AG20443 (cell line): ENCODE data around the gene UBE2E2.

ENCODE experiments used
- DNase-seq: peaks from one replicate; pipeline ENCODE4 v3.0.0; 2012; ENCODE audit warnings: low spot score, mixed read lengths

UBE2E2 gene

DNA sequence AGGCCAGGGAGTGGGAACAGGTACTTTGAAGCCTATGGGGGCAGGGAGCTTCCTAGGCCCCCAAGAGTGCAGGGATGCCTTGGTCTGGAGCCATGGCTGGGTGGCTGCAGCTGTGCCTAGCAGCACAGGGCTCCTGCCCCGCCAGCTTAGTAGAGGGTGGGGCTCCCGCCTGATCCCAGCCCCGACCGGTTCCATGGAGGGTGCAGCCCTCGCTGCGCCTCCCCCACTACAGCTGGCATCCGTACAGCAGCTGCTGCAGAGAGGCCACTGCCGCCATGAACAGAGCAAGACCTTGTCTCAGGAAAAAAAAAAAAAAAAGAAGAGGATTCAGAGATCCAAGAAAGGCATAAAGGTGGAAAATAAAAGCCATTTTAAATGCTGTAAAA, 277.2 kb downstream of the UBE2E2 start:
- no peak for DNase-seq

- no peak for DNase-seq
These were observed 278.0 kb downstream of the UBE2E2 start for GRCh38 chr3:23481011-23481615.

GRCh38 chr3:23481616-23482278, 278.6 kb downstream of the UBE2E2 start:
- DNase-seq, result no peak

DNA sequence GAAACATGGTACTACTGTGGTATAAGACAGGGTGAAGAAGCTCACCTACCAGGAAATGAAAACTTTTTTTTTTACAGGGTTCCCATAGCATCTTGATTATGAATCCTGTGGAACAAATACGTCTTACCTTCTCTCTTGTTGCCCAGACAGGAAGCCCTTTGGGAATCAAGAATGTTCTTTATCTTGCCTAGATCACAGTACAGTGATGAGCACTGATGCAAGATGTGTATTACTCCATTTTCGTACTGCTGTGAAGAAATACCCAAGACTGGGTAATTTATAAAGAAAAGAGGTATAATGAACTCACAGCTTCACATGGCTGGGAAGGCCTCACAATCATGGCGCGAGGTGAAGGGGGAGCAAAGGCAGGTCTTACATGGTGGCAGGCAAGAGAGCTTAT, 281.3 kb downstream of the UBE2E2 start:
- DNase-seq, result no peak

DNA sequence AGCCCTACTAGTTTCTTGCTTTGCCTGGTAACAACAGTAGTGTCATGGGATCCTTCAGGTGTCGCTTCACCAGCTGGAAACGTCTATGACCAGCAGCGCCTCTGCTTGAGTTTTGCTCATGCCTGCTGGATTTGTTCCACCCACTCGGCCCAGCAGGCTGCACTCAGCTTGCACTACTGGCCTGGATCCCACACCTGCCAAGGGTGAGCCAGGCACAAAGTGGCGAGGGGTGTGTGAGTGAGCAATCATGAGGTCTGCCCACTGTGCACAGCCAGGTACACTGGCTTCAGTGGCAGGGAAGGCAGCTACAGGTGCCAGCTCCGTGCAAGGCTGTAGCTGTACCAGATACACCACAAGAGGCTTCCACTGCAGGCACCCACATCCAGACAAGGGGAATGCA, 282.8 kb downstream of the UBE2E2 start:
- no peak for DNase-seq

DNA sequence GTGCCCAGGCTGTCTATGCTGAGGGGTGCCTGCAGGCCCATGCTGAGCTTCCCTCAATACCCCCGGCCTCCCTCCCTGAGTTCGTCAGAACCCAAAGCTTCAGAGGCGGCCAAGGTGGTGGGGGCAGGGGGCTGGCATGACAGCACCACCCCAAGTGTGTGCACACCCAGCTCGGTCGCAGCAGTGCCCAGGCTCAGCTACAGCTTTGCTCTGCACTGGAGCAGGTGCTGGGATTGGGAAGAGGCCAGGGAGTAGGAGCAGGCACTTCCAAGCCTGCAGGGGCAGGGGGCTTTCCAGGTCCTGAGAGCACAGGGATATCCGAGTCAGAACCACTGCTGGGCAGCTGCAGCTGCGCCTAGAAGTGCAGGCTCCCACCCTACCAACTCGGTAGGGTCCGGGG, 283.9 kb downstream of the UBE2E2 start:
- DNase-seq, result no peak

DNA sequence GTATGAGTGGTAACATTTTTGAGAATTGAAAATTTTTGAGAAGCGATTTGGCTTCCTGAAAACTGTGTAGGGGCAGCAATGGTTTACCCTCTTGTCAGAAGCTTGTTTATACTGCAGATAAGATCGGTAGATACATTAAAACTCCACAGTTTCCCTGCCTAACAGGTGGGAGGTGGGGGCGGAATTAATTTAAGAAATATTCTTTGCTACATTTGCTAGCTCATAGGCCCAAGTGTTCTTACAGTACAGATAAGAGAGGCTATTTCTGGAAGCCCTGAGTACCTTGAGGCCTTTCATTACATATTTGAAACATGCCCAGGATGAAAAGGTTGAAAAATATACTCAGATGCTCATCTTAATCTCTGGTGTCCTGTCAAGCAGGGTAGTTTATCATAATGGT, 285.5 kb downstream of the UBE2E2 start:
- DNase-seq, result no peak

DNA sequence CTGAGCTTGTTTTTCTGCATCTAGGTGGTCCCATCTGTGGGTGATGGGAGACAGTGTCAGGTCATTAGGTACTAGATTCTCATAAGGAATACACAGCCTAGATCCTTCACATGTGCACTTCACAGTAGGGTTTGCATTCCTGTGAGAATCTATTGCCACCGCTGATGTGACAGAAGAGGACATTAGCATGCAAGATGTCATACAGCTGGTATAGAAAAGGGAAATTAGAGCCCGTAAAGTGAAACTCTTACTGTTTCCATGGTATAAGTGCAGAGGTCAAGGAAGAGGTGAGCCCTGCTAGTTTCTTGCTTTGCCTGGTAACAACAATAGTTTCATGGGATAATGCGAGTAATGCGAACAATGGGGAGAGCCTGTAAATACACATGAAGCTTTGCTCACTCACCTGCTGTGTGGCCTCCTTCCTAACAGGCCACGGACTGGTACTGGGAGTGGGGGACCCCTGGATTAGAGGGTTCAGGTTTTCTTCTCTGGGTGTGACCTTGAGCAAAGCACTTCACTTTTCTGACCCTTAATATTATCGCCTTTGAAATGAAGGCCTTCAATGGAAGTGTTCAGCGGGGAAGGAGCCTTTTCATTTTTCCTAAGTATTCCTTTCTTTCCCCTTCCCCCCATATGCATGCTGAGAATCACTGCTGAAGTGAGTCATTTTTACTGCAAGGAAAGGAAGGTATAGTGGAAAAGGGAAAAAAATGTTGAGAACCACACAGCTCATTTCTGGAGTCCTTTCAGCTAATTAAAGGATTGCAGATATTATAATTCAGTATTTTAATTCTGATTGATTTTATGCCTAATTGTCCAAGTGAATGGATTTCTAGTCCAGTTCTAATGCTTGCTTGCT, 286.4 kb downstream of the UBE2E2 start:
- no peak for DNase-seq

GRCh38 chr3:23490459-23490858, 287.3 kb downstream of the UBE2E2 start:
- peak; percentile 35 for DNase-seq

DNA sequence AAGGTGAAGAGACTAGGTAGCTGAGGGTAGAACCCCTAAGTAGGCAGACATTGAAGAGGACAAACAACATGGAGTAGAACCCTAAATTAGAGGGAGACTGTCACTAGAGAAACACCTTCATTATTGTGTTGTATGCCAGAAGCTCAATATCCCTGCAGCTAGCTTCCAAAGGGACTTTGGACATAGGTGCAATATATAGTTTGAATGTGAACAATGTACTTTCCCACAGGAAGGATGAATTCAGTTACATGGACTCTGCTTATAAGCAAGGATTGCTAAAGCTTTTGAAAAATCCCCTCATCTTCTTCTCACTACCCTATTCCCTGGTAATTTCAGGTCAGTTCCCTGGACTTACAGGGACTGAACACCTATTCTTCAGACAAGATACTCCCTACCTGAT, 288.9 kb downstream of the UBE2E2 start:
- no peak for DNase-seq

GRCh38 chr3:23493889-23494288, 290.8 kb downstream of the UBE2E2 start:
- no peak for DNase-seq

DNA sequence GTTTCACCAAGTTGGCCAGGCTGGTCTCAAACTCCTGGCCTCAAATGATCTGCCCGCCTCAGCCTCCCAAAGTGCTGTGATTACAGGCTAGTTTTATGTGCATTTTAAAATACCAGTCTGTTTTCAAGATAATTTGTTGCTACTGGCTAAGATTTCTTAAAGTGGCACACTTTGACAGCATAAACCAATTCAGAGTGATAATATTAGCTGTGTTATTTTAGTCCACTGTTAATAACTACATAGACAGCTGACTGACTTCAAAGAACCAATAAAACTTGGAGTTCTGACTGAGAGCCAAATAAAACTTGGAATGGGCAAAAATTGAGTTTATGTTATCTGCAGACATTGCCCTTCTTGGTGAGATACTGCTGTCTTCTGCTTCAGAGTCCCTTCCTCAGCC, 291.8 kb downstream of the UBE2E2 start:
- no peak for DNase-seq

DNA sequence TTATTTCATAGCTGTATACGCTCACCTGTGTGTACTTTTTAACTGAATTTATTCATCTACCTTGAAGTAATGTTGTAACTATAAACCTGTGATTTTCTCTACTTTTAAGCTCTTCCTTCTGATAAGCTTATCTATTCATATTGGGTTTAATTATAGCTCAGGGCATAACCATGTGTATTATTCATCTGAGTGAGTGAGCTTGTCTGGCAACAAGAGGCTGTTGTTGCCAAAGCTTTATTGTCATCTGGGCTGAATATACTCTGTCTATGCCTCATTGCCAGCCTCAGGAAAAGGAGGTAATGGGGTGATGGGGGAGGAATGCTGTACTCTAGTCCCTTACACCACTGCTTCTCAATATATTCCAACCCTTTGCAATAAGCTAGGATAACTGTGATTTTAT, 292.4 kb downstream of the UBE2E2 start:
- DNase-seq, result peak; percentile 17

DNA sequence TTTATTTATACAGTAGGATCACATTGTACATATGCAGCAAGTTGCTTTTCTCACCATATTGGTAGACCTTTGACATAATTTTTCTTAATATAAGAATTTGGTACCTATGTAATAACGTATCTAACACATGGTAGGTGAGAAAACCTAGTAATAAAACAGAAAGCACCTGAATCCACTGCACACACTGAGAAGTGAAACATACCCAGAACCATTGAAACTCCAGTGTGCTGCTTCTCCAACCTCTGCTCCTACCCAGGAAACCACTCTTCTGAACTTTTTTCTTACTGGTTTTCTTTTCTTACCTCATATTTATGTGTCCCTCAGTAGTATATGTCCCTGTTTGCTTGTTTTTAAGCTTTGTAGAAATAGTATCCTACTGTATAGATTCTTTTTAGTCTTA, 293.0 kb downstream of the UBE2E2 start:
- no peak for DNase-seq

GRCh38 chr3:23497156-23497555, 294.0 kb downstream of the UBE2E2 start:
- no peak for DNase-seq

GRCh38 chr3:23501201-23501802, 298.2 kb downstream of the UBE2E2 start:
- DNase-seq, result peak; percentile 6

DNA sequence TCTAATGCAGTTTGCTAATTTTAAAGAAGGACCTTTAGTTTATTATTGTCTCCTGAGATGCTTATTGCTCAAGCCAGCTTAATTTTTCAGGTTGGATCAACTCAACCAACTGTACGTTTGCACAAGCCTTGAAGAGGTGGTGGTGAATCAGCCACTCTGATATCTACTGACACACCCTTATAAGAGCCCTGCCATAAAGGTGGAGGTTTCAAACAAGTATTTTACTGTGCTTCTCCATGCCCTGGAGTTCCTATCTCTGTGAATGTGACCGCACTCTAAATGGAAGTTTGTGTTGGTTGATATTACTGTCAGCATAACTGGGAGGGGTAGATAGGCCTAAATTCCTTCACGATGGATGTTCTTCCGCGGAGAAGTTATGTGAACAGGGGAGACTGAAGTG, 305.3 kb downstream of the UBE2E2 start:
- DNase-seq, result no peak

- no peak for DNase-seq
These were observed 315.3 kb downstream of the UBE2E2 start for GRCh38 chr3:23518441-23518840.

GRCh38 chr3:23519314-23520208, 316.4 kb downstream of the UBE2E2 start:
- no peak for DNase-seq

DNA sequence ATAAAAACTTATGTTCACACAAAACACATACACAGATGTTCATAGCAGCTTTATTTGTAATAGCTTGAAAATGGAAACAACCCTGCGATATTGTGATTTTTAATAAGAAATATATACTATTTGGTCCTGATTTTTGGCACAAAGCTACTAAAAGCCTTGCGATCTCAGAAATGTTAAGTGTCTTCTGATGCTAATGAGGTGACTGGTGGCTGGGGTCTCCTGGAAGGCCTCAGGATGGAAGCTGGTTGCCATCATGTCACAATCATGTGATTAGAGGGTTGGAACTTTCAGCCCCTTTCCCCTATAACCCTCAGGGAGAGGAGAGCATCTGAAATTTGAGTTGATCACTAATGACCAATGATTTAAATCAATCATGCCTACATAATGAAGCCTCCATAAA, 324.2 kb downstream of the UBE2E2 start:
- no peak for DNase-seq

GRCh38 chr3:23533596-23533995, 330.5 kb downstream of the UBE2E2 start:
- DNase-seq, result no peak

- DNase-seq, result no peak
These were observed 330.9 kb downstream of the UBE2E2 start for GRCh38 chr3:23533996-23534395.
